DMS53 treated with DMSO at 0.1 percent for 48 hours (cell line): ENCODE results near the gene IL31RA.

Experiments used
- DNase-seq: peaks from one replicate; lab custom pipeline; 2025; ENCODE audit not compliant: unreplicated experiment; lab: John Stamatoyannopoulos, UW

IL31RA gene

DNA sequence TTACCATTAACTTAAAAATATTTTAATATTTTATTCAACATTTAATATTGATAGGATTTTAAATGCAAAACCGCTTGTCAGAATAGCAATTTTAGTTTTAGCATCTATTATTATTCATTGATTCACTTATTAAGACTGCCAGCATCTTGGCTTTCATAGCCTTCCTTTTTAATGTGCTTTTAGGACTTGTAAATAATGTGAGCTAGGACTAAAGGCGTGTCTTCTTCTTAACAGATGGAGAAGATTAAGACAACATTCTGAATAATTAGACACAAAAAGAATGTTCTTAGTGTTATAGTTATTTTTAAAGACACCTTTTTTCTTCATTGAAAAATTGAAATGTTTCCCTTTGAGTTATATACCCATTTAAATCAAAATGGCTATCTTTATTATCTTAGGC lies 6.9 kb downstream of the IL31RA start:
- DNase-seq, result no peak

- no peak for DNase-seq
Measured at GRCh38 chr5:55860288-55860687, 9.1 kb downstream of the IL31RA start.

- DNase-seq, result no peak
Measured at GRCh38 chr5:55860709-55861108, 9.6 kb downstream of the IL31RA start.

- no peak for DNase-seq
Measured at GRCh38 chr5:55864606-55865541, 13.7 kb downstream of the IL31RA start.

DNA sequence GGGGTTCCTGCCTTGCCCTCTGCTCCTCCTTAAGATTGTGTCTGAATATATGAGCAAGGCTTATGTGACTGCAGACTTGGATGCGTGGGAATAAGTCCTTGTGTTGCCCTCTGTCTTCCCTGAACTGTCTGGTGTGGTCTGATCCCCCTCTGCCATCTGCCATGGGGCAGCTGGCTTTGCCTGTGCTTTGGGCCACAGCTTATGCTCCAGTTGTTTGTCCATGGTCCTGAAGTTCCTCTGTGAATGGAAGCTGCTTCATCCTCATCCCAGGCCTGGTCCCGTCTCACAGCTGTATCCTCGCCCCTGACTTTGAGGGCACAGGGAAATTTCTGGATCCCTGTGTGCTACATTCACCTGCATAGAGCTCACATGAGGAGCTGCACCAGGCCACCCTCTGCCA lies 14.7 kb downstream of the IL31RA start:
- no peak for DNase-seq

DNA sequence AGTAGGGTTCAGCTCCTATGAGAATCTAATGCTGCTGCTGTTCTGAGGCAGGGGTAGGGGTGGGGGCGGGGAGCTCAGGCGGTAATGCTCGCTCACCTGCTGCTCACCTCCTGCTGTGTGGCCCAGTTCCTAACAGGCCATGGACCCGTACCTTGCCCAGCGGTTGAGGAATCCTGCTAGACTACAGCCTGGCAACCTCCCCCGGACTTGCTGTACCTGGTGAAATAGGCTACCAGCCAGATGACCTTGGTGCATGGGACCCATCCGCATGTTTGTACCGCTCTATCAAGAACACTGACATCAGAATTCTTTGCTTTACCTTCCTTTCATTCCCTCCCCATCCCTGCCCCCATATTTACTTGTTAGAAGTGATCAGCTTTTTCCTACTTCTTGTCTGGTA lies 15.3 kb downstream of the IL31RA start:
- no peak for DNase-seq

GRCh38 chr5:55866934-55867333 lies 15.8 kb downstream of the IL31RA start:
- DNase-seq, result no peak

DNA sequence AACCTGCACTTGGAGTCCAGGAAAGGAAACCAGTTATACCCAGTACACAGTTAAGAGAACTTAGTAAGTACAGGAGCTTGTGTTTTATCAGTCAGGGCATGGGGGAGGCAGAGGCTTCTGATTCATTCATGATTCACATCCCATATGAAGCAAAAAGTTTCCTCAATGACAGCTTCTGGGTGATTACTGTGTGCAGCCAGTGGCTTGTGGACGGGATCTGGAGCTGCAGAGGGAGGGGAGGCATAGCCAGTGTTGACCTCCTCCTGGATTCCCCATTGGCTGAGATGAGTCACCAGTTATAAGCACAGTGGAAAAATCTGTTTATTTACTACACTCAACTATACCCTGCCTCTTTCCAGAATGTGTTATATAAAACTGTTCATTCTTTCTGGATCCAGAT lies 17.7 kb downstream of the IL31RA start:
- peak; percentile 48 for DNase-seq

DNA sequence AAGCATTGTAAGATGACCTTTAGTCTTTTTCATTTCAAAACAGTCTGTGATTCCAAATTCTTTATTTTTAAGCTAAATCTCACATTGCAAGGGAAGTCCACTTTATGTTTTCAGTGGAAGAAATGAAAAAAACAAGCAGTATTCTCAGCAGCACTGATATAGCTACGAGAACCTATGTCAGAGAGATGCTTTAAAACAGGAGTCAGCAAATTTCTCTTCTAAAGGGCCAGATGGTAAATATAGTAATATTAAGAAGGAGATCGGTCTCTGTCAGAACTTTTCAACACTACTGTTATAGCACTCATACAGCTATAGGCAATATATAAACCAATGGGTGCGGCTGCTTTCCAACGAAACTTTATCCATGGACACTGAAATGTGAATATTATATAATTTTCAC lies 18.7 kb downstream of the IL31RA start:
- no peak for DNase-seq

DNA sequence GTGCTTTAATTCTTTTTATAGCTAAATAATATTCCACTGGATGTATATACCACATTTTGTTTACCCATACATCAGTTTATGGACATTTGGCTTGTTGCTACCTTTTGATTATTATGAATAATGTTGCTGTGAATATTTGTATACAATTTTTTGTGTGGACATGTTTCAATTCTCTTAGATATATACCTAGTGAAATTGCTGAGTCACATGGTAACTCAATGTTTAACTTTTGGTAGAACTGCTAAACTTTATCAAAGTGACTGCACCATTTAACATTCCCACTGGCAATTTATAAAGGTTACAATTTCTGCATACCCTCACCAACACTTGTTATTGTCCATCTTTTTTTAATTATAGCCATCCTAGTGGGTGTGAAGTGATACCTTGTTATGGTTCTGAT lies 22.1 kb downstream of the IL31RA start:
- DNase-seq, result no peak

GRCh38 chr5:55877655-55878054 lies 26.5 kb downstream of the IL31RA start:
- DNase-seq, result no peak

GRCh38 chr5:55880453-55880852 lies 29.3 kb downstream of the IL31RA start:
- no peak for DNase-seq

DNA sequence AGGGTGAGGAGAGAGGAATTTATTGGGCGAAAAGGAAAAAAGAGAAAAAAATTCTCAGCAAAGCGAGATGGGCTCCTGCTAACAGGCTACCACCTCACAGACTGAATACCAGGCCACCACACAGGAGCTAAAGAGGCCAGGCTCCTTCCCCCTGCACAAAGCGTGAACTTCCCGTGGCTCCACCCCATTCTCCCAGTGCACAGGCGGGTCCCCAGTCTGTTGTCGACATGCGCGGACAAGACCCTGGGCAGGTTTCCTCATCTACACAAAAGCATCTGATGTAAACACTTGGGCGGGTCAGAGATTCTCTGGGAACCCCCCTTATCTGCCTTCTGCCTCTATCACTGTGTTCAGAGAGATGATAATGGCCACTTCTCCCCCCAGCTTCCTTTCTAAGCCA lies 34.2 kb downstream of the IL31RA start:
- DNase-seq, result no peak

DNA sequence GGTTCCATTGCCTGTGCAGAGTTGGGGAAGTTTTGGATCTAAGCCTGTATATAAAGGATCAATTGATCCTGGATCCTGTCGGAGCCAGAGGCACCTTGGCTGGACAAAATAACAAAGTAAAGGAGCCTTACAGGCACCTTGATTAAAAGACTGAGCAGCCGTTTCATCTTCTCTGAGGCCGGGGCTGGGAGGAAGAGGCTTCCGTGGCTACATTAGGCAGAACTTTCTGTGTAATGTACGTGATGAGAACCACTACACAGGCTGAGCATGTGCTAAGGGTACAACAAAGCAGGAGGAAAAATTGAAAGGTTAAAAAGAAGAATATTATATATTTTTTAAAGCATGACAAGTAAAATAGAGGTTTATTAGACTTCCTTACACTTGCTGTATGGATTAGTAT lies 37.0 kb downstream of the IL31RA start:
- no peak for DNase-seq

DNA sequence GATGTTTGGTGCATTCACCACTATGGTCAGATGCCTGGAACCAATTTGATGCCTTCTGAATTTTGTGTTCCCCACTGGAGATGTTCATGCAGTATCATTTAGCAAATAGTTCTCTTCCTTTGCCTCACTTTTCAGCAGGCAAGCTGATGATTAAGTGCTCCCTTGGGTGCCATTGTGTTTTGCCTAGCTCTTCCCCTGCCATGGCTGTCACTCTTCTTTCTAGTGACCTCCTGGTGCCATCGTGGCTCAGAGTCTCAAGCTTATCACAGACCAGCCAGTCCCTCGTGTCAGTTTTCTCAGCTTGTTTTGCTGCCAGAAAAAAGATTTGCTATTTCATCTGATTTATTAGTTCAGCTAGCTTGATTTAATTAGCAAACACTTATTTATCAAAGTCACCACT lies 41.3 kb downstream of the IL31RA start:
- DNase-seq, result no peak

DNA sequence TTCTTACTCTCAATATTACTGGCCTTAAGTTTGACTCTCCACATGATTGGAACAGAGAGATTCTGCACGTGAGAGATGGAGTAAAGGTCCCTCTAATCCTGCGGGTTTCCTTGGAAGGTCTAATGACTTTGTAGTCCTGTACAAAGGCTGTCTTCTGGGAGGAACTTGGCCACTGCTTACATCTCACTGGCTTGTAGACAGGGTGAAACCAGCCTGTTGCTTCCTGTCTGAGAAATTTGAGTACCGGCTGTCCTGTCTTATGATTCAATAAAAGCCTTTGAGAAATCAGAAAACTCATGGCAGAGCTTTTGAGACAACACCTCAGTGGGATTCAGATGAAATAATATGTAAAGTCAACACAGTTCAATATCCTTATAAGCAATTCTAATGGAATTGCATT lies 43.0 kb downstream of the IL31RA start:
- no peak for DNase-seq

- DNase-seq, result no peak
Measured at GRCh38 chr5:55895346-55895745, 44.2 kb downstream of the IL31RA start.

GRCh38 chr5:55896238-55896637 lies 45.1 kb downstream of the IL31RA start:
- no peak for DNase-seq

DNA sequence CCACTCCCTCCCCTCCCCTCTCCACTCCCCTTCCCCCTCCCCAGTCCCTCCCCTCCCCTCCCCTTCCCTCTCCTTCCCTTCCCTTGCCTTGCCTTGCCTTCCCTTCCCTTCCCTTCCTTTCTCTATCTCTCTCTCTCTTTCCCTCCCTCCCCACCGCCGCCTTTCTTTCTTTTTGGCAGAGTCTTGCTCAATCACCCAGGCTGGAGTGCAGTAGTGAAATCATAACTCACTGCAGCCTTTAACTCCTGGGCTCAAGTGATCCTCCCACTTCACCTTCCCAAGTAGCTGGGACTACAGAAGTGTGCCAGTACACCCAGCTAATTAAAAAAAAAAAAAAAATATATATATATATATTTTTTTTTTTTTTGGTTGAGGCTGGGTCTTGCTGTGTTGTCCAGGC lies 45.5 kb downstream of the IL31RA start:
- no peak for DNase-seq

DNA sequence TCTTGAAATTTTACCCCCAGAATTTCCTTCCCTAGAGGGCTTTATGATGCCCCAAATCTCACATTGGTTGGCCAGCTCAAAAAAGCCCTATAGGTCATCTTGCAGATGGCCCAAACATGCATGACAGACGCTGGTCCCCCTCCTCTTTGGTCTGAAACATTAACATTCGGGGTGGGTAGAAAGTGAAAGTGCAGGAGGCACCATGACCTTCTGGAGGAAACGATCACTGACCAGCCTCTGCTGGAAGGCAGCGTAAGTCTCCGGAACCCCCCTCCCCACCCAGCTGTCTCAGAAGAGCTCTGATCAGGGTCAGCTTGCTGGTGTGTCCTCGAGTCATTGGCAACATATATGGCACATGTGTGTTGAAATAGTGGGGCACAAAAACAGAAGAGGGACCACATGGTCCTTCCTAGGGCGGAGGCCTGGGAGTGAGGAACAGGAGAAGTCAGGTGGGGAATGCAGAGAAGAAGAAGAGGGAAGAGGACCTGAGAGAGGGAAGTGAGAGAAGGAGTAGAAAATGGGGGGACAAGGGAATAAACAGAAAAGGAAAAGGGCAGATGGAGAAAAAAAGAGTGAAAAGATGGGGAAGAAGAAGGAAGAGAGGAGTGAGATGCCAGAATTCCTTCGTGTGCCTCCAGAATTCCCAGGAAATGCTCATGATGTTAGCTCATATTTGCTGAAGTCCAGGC lies 46.2 kb downstream of the IL31RA start:
- no peak for DNase-seq

DNA sequence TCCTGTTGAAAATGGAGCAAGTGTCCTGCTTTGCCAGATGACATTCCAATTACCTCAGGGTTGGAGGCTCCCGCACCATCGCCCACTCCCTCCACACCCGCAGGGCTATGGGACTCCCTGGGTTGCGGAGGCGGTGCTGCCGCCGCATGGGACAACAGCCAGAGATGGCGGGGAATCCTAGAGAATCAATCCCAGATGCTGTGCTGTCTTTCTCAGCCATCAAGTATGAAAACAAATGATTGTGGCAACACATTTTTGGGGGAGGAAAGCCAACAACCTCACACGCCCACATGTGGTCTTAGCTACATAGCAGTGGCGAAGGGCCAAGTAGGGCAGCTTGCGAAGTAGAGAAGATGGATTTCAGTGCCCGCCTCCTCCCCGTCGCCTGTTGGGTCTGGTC lies 46.7 kb downstream of the IL31RA start:
- DNase-seq, result no peak

- no peak for DNase-seq
Measured at GRCh38 chr5:55899344-55899743, 48.2 kb downstream of the IL31RA start.
